Smooth muscle cell (in vitro differentiated cells): ENCODE measurements around the gene TACC2. TPM values are rescaled to one million over a fixed set of nuclear protein-coding genes. Genes with fewer than 3 reads are reported as not detected.

Source experiments
- DNase-seq: peaks from one replicate; lab custom pipeline; 2025; ENCODE audit not compliant: unreplicated experiment; lab: John Stamatoyannopoulos, UW
- H2AFZ ChIP-seq: fragments of 200-600 bp; sonication (generic); 2 replicates; pipeline ENCODE4 v1.6.0; 2016; ENCODE audit warnings: antibody characterized with exemption, low read depth, mild to moderate bottlenecking
- H3F3A ChIP-seq: fragments of 200-600 bp; sonication (generic); 2 replicates; pipeline ENCODE4 v1.6.0; 2017; ENCODE audit warnings: antibody characterized with exemption, low read depth
- H3K27ac ChIP-seq: fragments of 200-600 bp; sonication (generic); 2 replicates; pipeline ENCODE4 v1.5.1; 2016; ENCODE audit warnings: low read depth, mild to moderate bottlenecking
- H3K27me3 ChIP-seq: fragments of 200-600 bp; sonication (generic); 2 replicates; pipeline ENCODE4 v1.6.1; 2016; ENCODE audit warnings: low read depth, mild to moderate bottlenecking
- H3K36me3 ChIP-seq: fragments of 200-600 bp; sonication (generic); 2 replicates; pipeline ENCODE4 v1.5.1; 2016; ENCODE audit warnings: low read depth
- H3K4me1 ChIP-seq: fragments of 200-600 bp; sonication (generic); 2 replicates; pipeline ENCODE4 v1.5.1; 2016; ENCODE audit warnings: low read depth
- H3K4me2 ChIP-seq: fragments of 200-600 bp; sonication (generic); 2 replicates; pipeline ENCODE4 v1.6.0; 2016; ENCODE audit warnings: mild to moderate bottlenecking
- H3K4me3 ChIP-seq: fragments of 200-600 bp; sonication (generic); 2 replicates; pipeline ENCODE4 v1.5.1; 2016; ENCODE audit warnings: mild to moderate bottlenecking
- H3K79me2 ChIP-seq: fragments of 200-600 bp; sonication (generic); 2 replicates; pipeline ENCODE4 v1.6.0; 2016; ENCODE audit warnings: low read depth, mild to moderate bottlenecking
- H3K9ac ChIP-seq: fragments of 200-600 bp; sonication (generic); 2 replicates; pipeline ENCODE4 v1.6.0; 2016; ENCODE audit warnings: low read depth
- H3K9me3 ChIP-seq: fragments of 200-600 bp; sonication (generic); replicated peaks from 2 replicates; pipeline ENCODE4 v1.5.1; 2016; ENCODE audit warnings: low read depth
- H4K20me1 ChIP-seq: fragments of 200-600 bp; sonication (generic); 2 replicates; pipeline ENCODE4 v1.6.0; 2016; ENCODE audit warnings: low read depth
- WGBS: methylation state at CpG from one replicate; pipeline ENCODE4 v1.1.7; 2016; ENCODE audit warnings: low lambda C conversion rate; 5-methylcytosine and 5-hydroxymethylcytosine counted together
- polyA plus RNA-seq: library from polyadenylated mRNA; unstranded; fragments of >200 nt; fragmentation: Nextera tagmentation; extraction: Ambion mirVana; gene quantifications from 2 replicates; pipeline ENCODE4 v1.2.1, GENCODE V29; 2016
- total RNA-seq: library from RNA; depleted of rRNA; stranded (reverse); fragments of >200 nt; gene quantifications from 2 replicates; pipeline ENCODE4 v1.2.3, GENCODE V29; 2014
- TF ChIP-seq, protein P1 (sequence below): fragments of 200-600 bp; sonication (generic); IDR thresholded peaks from 2 replicates; pipeline ENCODE4 v1.5.1; 2017; ENCODE audit warnings: borderline replicate concordance, mild to moderate bottlenecking, antibody characterized with exemption; ENCODE audit not compliant: insufficient read depth, poor library complexity, severe bottlenecking

The TACC2 gene
- total and polyA plus RNA-seq, 2 experiments from 2014 or later = 2.8 to 7.6 TPM

DNA sequence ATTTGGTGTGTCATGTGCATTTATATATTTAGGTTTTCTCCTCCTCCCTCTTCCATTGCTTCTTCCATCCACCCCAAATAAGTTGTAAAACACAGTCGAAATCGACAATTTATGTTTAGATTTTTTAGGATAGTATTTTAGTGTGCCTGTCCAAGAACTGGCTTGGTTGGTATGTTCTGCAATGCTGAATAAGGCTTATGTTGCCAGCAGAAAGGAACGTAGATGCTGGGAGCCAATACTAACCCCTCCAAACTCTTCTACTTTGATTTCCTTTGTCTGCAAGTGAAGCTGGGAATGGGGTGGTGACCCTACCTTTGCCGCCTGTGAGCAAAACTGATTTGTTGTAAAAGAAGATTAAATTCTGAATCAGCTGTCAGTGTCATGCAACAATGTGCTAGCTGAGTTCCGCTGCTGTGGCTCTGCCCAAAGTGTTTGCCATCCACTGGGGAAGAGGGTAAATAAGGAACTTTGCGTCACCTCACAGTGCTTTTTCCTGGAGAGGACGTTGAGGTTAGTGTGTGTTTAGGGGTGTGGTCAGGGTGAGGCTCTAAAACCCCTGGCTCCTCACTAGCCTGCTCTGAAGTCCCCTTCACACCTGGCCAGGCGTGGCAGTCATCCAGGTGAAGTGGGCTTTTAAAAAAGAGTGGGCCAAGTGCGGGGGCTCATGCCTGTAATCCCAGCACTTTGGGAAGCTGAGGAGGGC lies 44.4 kb downstream of the TACC2 start:
- TF ChIP-seq, protein P1, sequence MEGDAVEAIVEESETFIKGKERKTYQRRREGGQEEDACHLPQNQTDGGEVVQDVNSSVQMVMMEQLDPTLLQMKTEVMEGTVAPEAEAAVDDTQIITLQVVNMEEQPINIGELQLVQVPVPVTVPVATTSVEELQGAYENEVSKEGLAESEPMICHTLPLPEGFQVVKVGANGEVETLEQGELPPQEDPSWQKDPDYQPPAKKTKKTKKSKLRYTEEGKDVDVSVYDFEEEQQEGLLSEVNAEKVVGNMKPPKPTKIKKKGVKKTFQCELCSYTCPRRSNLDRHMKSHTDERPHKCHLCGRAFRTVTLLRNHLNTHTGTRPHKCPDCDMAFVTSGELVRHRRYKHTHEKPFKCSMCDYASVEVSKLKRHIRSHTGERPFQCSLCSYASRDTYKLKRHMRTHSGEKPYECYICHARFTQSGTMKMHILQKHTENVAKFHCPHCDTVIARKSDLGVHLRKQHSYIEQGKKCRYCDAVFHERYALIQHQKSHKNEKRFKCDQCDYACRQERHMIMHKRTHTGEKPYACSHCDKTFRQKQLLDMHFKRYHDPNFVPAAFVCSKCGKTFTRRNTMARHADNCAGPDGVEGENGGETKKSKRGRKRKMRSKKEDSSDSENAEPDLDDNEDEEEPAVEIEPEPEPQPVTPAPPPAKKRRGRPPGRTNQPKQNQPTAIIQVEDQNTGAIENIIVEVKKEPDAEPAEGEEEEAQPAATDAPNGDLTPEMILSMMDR = no peak
- no peak overlapping the region for H3K4me3 ChIP-seq
- no peak overlapping the region for H2AFZ ChIP-seq
- no peaks in the 10 kb centered on the region for H3K4me1 ChIP-seq
- H3F3A ChIP-seq = no peaks in the 10 kb centered on the region
- 93% methylated on average over 9 of the region's 9 CpGs for WGBS
- H3K9ac ChIP-seq = no peak overlapping the region
- H3K79me2 ChIP-seq = no peaks in the 10 kb centered on the region
- H3K27me3 ChIP-seq = no peaks in the 10 kb centered on the region
- H3K9me3 ChIP-seq = no peaks in the 10 kb centered on the region
- no peak overlapping the region for H3K4me2 ChIP-seq
- no peak overlapping the region for H3K27ac ChIP-seq
- H3K36me3 ChIP-seq = no peaks in the 10 kb centered on the region
- no peaks in the 10 kb centered on the region for H4K20me1 ChIP-seq
- DNase-seq = no peak

- Histone ChIP-seq H3K4me2 (no peak overlapping the region), H4K20me1 (no peaks in the 10 kb centered on the region), H3K9me3 (no peaks in the 10 kb centered on the region), H3K9ac (no peak overlapping the region), H3K4me1 (no peaks in the 10 kb centered on the region), H2AFZ (no peak overlapping the region), H3K27me3 (no peaks in the 10 kb centered on the region), H3K36me3 (no peaks in the 10 kb centered on the region), H3K4me3 (no peak overlapping the region), H3K79me2 (no peaks in the 10 kb centered on the region), H3K27ac (no peak overlapping the region), H3F3A (no peaks in the 10 kb centered on the region)
- 64% methylated on average over 6 of the region's 6 CpGs for WGBS
- TF ChIP-seq, protein P1 = no peak
- DNase-seq = no peak
These were observed 45.3 kb downstream of the TACC2 start for GRCh38 chr10:122034149-122034756.

GRCh38 chr10:122040786-122041185 lies 51.8 kb downstream of the TACC2 start:
- WGBS = 86% methylated on average over 7 of the region's 8 CpGs
- H3K9me3 ChIP-seq = no peaks in the 10 kb centered on the region
- H3K36me3 ChIP-seq = no peaks in the 10 kb centered on the region
- no peak for DNase-seq
- no peak overlapping the region for H3K9ac ChIP-seq
- H3K4me2 ChIP-seq = no peak overlapping the region
- H2AFZ ChIP-seq = no peak overlapping the region
- TF ChIP-seq, protein P1 = no peak
- peaks cover 13% of the 10 kb centered on the region for H3K4me1 ChIP-seq
- no peaks in the 10 kb centered on the region for H3F3A ChIP-seq
- no peaks in the 10 kb centered on the region for H4K20me1 ChIP-seq
- H3K79me2 ChIP-seq = no peaks in the 10 kb centered on the region
- no peak overlapping the region for H3K27ac ChIP-seq
- no peak overlapping the region for H3K4me3 ChIP-seq
- H3K27me3 ChIP-seq = peaks cover 12% of the 10 kb centered on the region

DNA sequence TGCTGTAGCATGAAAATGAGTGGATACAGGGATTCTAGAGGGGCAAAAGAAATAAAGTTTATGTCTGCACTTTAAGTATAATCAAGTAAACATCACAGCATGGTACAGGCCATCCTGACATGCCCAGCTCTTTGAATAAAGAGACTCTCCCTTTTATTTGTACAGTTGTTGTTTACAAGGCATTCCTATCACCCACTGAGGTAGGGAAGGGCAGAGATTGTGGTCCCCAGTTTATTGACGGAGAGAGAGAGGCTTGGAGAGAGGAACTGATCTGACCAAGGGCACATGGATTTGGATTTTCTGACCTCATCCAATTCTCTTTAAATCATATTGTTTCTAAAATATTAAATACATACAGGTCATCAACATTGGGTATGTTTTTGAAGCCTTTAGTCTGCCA lies 53.9 kb downstream of the TACC2 start:
- H2AFZ ChIP-seq = no peak overlapping the region
- H3K4me2 ChIP-seq = no peak overlapping the region
- H3F3A ChIP-seq = no peaks in the 10 kb centered on the region
- TF ChIP-seq, protein P1 = no peak
- DNase-seq = no peak
- no peaks in the 10 kb centered on the region for H4K20me1 ChIP-seq
- no peak overlapping the region for H3K4me3 ChIP-seq
- H3K4me1 ChIP-seq = peaks cover 13% of the 10 kb centered on the region
- H3K36me3 ChIP-seq = no peaks in the 10 kb centered on the region
- H3K9me3 ChIP-seq = no peaks in the 10 kb centered on the region
- 100% methylated on average over 1 of the region's 1 CpG for WGBS
- H3K27me3 ChIP-seq = peaks cover 12% of the 10 kb centered on the region
- H3K9ac ChIP-seq = no peak overlapping the region
- no peaks in the 10 kb centered on the region for H3K79me2 ChIP-seq
- H3K27ac ChIP-seq = no peak overlapping the region
